Glutamatergic neuron (in vitro differentiated cells): Measurements from ENCODE around the gene CACNA1E. TPM values are rescaled to one million over a fixed set of nuclear protein-coding genes. Genes with fewer than 3 reads are reported as not detected.

Experiments
- DNase-seq: peaks from one replicate; pipeline ENCODE4 v3.0.0; 2022
- H3K27ac Mint-ChIP-seq: one replicate; pipeline ENCODE4 v1.8.0; 2020; ENCODE audit warnings: mild to moderate bottlenecking, mixed read lengths, inconsistent platforms; ENCODE audit not compliant: unreplicated experiment
- H3K27me3 Mint-ChIP-seq: one replicate; pipeline ENCODE4 v1.8.0; 2020; ENCODE audit warnings: mild to moderate bottlenecking, moderate library complexity, mixed read lengths, inconsistent platforms; ENCODE audit not compliant: unreplicated experiment
- H3K36me3 Mint-ChIP-seq: one replicate; pipeline ENCODE4 v1.8.0; 2020; ENCODE audit warnings: mild to moderate bottlenecking, mixed read lengths, inconsistent platforms; ENCODE audit not compliant: unreplicated experiment
- H3K4me1 Mint-ChIP-seq: one replicate; pipeline ENCODE4 v1.8.0; 2020; ENCODE audit warnings: mild to moderate bottlenecking, low read depth, mixed read lengths, inconsistent platforms; ENCODE audit not compliant: unreplicated experiment
- H3K4me3 Mint-ChIP-seq: one replicate; pipeline ENCODE4 v1.8.0; 2020; ENCODE audit warnings: mild to moderate bottlenecking, mixed read lengths, inconsistent platforms; ENCODE audit not compliant: unreplicated experiment
- H3K9me3 Mint-ChIP-seq: one replicate; pipeline ENCODE4 v1.8.0; 2020; ENCODE audit warnings: mild to moderate bottlenecking, moderate library complexity, mixed read lengths, inconsistent platforms; ENCODE audit not compliant: unreplicated experiment
- CTCF ChIP-seq: fragments of 200-600 bp; sonication (generic); IDR thresholded peaks from one replicate; pipeline ENCODE4 v1.5.0; 2021; ENCODE audit not compliant: partially characterized antibody, unreplicated experiment
- total RNA-seq: library from RNA; stranded (reverse); fragmentation: NEBNext Ultra II Directional; extraction: Animal tissue kit (Norgen Biotek cat#: 25700); gene quantifications from one replicate; pipeline ENCODE4 v1.2.1, GENCODE V29; 2021; ENCODE audit not compliant: unreplicated experiment

CACNA1E gene
- total RNA-seq, 1 donor from 2014 or later: 8.8 TPM

DNA sequence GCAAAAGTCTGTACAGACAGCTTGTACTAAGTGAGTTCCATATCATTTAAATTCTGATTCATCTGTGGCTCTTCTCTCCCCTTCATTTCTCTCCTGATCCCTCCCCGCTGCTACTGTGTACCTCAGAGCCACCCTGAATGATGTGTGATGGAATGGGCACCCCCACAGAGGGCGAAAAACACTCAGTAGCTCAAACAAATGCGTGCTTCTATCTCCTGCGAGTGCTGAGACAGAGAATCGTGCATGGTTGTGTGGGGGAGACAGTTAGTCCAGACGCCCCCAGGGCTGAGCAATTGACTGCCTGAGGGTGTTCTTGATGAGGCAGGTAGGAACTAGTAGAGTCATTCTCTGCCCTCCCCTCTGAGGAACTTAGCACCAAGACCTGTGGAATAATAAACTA, 308.4 kb downstream of the CACNA1E start:
- no peak for TF ChIP-seq CTCF
- Mint-ChIP-seq H3K36me3 (no peaks in the 10 kb centered on the region), H3K27ac (no peak overlapping the region), H3K9me3 (no peaks in the 10 kb centered on the region), H3K4me1 (no peaks in the 10 kb centered on the region), H3K27me3 (peaks cover 5% of the 10 kb centered on the region), H3K4me3 (no peak overlapping the region)
- DNase-seq: no peak

DNA sequence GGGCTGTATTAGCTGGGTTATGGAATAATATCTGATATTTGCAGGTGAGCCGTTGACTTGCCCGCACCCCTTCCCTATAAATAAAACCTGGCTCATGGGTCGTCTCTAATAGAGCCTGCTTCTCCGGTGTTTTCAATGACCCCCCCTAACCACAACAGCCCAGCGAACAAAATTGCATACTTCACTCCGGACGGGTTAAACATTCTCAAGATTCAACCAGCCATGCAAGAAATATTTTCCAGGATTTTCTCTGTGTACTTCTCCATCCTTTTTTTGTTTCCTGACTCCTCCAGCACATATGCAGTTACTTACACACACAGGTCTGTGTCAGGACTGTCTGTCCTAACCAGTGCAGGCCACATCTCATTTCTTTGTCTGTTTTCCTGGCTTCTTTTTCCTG, 310.5 kb downstream of the CACNA1E start:
- H3K9me3 Mint-ChIP-seq: no peaks in the 10 kb centered on the region
- peaks cover 5% of the 10 kb centered on the region for H3K36me3 Mint-ChIP-seq
- DNase-seq: no peak
- TF ChIP-seq CTCF: no peak
- no peaks in the 10 kb centered on the region for H3K4me1 Mint-ChIP-seq
- H3K27me3 Mint-ChIP-seq: peaks cover 4% of the 10 kb centered on the region
- no peak overlapping the region for H3K27ac Mint-ChIP-seq
- H3K4me3 Mint-ChIP-seq: no peak overlapping the region

- no peak overlapping the region for H3K27ac Mint-ChIP-seq
- no peak overlapping the region for H3K4me3 Mint-ChIP-seq
- no peaks in the 10 kb centered on the region for H3K9me3 Mint-ChIP-seq
- TF ChIP-seq CTCF: no peak
- H3K27me3 Mint-ChIP-seq: peaks cover 4% of the 10 kb centered on the region
- DNase-seq: no peak
- H3K36me3 Mint-ChIP-seq: peaks cover 7% of the 10 kb centered on the region
- no peaks in the 10 kb centered on the region for H3K4me1 Mint-ChIP-seq
Measured at GRCh38 chr1:181794332-181794731, 311.0 kb downstream of the CACNA1E start.

DNA sequence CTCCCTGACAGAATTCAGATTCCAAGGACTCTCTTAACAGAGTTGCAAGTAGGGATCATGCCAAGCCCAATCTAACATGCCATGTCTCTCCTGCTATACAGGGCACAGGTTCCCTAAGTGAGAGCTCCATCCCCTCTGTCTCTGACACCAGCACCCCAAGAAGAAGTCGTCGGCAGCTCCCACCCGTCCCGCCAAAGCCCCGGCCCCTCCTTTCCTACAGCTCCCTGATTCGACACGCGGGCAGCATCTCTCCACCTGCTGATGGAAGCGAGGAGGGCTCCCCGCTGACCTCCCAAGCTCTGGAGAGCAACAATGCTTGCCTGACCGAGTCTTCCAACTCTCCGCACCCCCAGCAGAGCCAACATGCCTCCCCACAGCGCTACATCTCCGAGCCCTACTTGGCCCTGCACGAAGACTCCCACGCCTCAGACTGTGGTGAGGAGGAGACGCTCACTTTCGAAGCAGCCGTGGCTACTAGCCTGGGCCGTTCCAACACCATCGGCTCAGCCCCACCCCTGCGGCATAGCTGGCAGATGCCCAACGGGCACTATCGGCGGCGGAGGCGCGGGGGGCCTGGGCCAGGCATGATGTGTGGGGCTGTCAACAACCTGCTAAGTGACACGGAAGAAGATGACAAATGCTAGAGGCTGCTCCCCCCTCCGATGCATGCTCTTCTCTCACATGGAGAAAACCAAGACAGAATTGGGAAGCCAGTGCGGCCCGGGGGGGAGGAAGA, 315.0 kb downstream of the CACNA1E start:
- Mint-ChIP-seq H3K4me3 (no peak overlapping the region), H3K9me3 (no peaks in the 10 kb centered on the region), H3K27me3 (peaks cover 5% of the 10 kb centered on the region), H3K27ac (no peak overlapping the region), H3K4me1 (no peaks in the 10 kb centered on the region), H3K36me3 (peaks cover 7% of the 10 kb centered on the region)
- no peak for DNase-seq
- no peak for TF ChIP-seq CTCF

DNA sequence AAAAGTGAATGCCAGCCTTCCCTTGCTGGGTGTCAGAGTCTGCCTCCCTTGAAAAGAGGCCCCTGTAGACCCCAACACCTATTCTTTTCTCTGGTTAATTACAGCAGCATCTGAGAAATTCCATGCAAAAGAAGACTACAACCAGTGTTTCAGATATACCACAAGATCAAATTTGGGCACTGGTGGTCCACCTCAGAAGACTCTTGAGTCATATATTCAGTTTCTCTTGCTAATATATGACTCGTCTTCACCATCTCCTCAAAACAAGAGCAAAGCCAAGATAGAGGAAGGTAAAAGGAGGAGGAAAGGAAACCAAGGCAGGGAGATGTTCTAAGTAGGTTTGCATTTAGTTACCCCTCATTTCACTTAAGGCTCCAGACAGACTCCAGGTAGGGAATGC, 318.3 kb downstream of the CACNA1E start:
- peaks cover 7% of the 10 kb centered on the region for H3K36me3 Mint-ChIP-seq
- H3K4me3 Mint-ChIP-seq: no peak overlapping the region
- H3K27me3 Mint-ChIP-seq: peaks cover 5% of the 10 kb centered on the region
- H3K9me3 Mint-ChIP-seq: no peaks in the 10 kb centered on the region
- TF ChIP-seq CTCF: no peak
- H3K27ac Mint-ChIP-seq: no peak overlapping the region
- no peak for DNase-seq
- H3K4me1 Mint-ChIP-seq: no peaks in the 10 kb centered on the region
